Kidney epithelial cell (primary cell): ENCODE data around the gene TXLNB. TPM values are rescaled to one million over a fixed set of nuclear protein-coding genes. Genes with fewer than 3 reads are reported as not detected.

Experiments used
- DNase-seq: peaks from one replicate; pipeline ENCODE4 v3.0.0-alpha.2; 2010; ENCODE audit warnings: low read depth
- H3K27me3 ChIP-seq: 2 replicates; pipeline ENCODE4 v1.6.0; 2011; ENCODE audit warnings: low read length; ENCODE audit not compliant: control insufficient read depth, insufficient read depth
- H3K36me3 ChIP-seq: 2 replicates; pipeline ENCODE4 v1.5.1; 2011; ENCODE audit warnings: low read length; ENCODE audit not compliant: control insufficient read depth, insufficient read depth
- H3K4me3 ChIP-seq: 2 replicates; pipeline ENCODE4 v1.5.1; 2011; ENCODE audit warnings: low read depth, mild to moderate bottlenecking, control low read depth, low read length
- CTCF ChIP-seq: IDR thresholded peaks from 2 replicates; pipeline ENCODE4 v1.5.1; 2011; ENCODE audit warnings: mild to moderate bottlenecking, moderate library complexity, low read length, control low read depth, inconsistent platforms; ENCODE audit not compliant: insufficient read depth, poor library complexity, severe bottlenecking
- total RNA-seq: library from RNA; depleted of rRNA; stranded (reverse); fragments of >200 nt; gene quantifications from 2 replicates; pipeline ENCODE4 v1.2.3, GENCODE V29; 2015

The TXLNB gene
- total RNA-seq, 1 donor from 2014 or later: not detected

- no peak for TF ChIP-seq CTCF
- no peak overlapping the region for H3K4me3 ChIP-seq
- no peak for DNase-seq
- no peaks in the 10 kb centered on the region for H3K36me3 ChIP-seq
- no peaks in the 10 kb centered on the region for H3K27me3 ChIP-seq
Observed at GRCh38 chr6:139316622-139317317, 25.0 kb upstream of the TXLNB start.

- TF ChIP-seq CTCF: no peak
- no peaks in the 10 kb centered on the region for H3K27me3 ChIP-seq
- H3K36me3 ChIP-seq: no peaks in the 10 kb centered on the region
- H3K4me3 ChIP-seq: no peak overlapping the region
- no peak for DNase-seq
Observed at GRCh38 chr6:139313784-139314545, 22.2 kb upstream of the TXLNB start.

GRCh38 chr6:139313229-139313628 lies 21.4 kb upstream of the TXLNB start:
- no peaks in the 10 kb centered on the region for H3K27me3 ChIP-seq
- TF ChIP-seq CTCF: no peak

GRCh38 chr6:139311831-139312230 lies 20.0 kb upstream of the TXLNB start:
- TF ChIP-seq CTCF: no peak
- DNase-seq: no peak
- Histone ChIP-seq H3K27me3 (no peaks in the 10 kb centered on the region), H3K36me3 (no peaks in the 10 kb centered on the region), H3K4me3 (no peak overlapping the region)

More at GRCh38 chr6:139313229-139313628, 21.4 kb upstream of the TXLNB start:
- H3K4me3 ChIP-seq: no peak overlapping the region
- DNase-seq: no peak
- H3K36me3 ChIP-seq: no peaks in the 10 kb centered on the region

- no peak for TF ChIP-seq CTCF
- Histone ChIP-seq H3K36me3 (no peaks in the 10 kb centered on the region), H3K4me3 (no peak overlapping the region), H3K27me3 (no peaks in the 10 kb centered on the region)
- DNase-seq: no peak
Observed at GRCh38 chr6:139308936-139309603, 17.3 kb upstream of the TXLNB start.
